Endothelial cell (in vitro differentiated cells): ENCODE data around the gene OIP5. TPM values are rescaled to one million over a fixed set of nuclear protein-coding genes. Genes with fewer than 3 reads are reported as not detected.
"Not testable (repeated sequence)": the region's sequence is repeated elsewhere in the genome, so short reads cannot be mapped to it uniquely, and the experiment has no call there.

Experiments used
- DNase-seq: peaks from one replicate; pipeline ENCODE4 v3.0.0; 2021; ENCODE audit warnings: low spot score
- H3K27ac Mint-ChIP-seq: one replicate; pipeline ENCODE4 v1.8.0; 2021; ENCODE audit warnings: mixed read lengths, inconsistent platforms; ENCODE audit not compliant: unreplicated experiment
- H3K27me3 Mint-ChIP-seq: one replicate; pipeline ENCODE4 v1.8.0; 2021; ENCODE audit warnings: mild to moderate bottlenecking, moderate library complexity, mixed read lengths, inconsistent platforms; ENCODE audit not compliant: unreplicated experiment
- H3K36me3 Mint-ChIP-seq: one replicate; pipeline ENCODE4 v1.8.0; 2021; ENCODE audit warnings: mild to moderate bottlenecking, low read depth, mixed read lengths, inconsistent platforms; ENCODE audit not compliant: unreplicated experiment
- H3K4me1 Mint-ChIP-seq: one replicate; pipeline ENCODE4 v1.8.0; 2021; ENCODE audit warnings: mild to moderate bottlenecking, mixed read lengths, inconsistent platforms; ENCODE audit not compliant: unreplicated experiment
- H3K4me3 Mint-ChIP-seq: one replicate; pipeline ENCODE4 v1.8.0; 2021; ENCODE audit warnings: mild to moderate bottlenecking, mixed read lengths, inconsistent platforms; ENCODE audit not compliant: unreplicated experiment
- H3K9me3 Mint-ChIP-seq: one replicate; pipeline ENCODE4 v1.8.0; 2021; ENCODE audit warnings: mixed read lengths, inconsistent platforms; ENCODE audit not compliant: unreplicated experiment
- total RNA-seq: library from RNA; stranded (reverse); fragmentation: NEBNext Ultra II Directional; extraction: Animal tissue kit (Norgen Biotek cat#: 25700); gene quantifications from one replicate; pipeline ENCODE4 v1.2.1, GENCODE V29; 2021; ENCODE audit not compliant: unreplicated experiment
- TF ChIP-seq, protein P1 (sequence below): fragments of 200-600 bp; sonication (generic); IDR thresholded peaks from one replicate; pipeline ENCODE4 v1.5.0; 2021; ENCODE audit warnings: antibody characterized with exemption; ENCODE audit not compliant: unreplicated experiment

The OIP5 gene
- total RNA-seq, 1 donor from 2014 or later = 2.7 TPM

DNA sequence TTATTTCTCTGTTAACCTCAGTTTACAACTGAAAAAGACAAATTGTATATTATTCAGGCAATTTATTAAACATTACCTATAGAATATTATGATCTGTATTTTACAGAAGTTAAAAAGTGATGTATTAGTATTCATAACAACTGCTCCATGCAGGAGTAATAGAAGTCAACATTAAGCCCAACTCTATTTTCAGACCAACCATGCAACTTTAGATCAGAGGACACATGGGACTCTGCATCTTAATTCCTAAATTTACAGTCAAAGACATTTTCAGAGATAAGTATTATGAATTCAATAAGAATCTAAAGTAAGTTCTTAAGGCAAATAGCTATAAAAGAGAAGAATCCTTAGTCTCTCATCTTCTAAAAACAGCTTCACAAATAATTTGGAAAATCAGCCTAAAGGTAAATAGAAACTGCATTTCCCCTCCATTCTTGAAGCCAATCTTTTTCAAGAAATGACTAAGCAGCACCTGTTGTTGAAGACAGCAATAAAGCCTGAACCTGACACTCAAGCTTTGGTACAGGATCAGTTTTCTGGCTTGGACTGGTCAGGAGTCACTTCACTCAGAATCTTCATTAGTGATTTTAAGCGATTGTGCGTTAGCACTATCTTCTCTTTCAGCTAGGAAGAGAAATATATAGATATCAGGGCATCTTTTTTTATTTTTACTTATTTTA lies 23.0 kb downstream of the OIP5 start:
- H3K27ac Mint-ChIP-seq = peak overlapping the region; percentile 18
- H3K36me3 Mint-ChIP-seq = no peaks in the 10 kb centered on the region
- no peaks in the 10 kb centered on the region for H3K4me1 Mint-ChIP-seq
- no peaks in the 10 kb centered on the region for H3K27me3 Mint-ChIP-seq
- TF ChIP-seq, protein P1, sequence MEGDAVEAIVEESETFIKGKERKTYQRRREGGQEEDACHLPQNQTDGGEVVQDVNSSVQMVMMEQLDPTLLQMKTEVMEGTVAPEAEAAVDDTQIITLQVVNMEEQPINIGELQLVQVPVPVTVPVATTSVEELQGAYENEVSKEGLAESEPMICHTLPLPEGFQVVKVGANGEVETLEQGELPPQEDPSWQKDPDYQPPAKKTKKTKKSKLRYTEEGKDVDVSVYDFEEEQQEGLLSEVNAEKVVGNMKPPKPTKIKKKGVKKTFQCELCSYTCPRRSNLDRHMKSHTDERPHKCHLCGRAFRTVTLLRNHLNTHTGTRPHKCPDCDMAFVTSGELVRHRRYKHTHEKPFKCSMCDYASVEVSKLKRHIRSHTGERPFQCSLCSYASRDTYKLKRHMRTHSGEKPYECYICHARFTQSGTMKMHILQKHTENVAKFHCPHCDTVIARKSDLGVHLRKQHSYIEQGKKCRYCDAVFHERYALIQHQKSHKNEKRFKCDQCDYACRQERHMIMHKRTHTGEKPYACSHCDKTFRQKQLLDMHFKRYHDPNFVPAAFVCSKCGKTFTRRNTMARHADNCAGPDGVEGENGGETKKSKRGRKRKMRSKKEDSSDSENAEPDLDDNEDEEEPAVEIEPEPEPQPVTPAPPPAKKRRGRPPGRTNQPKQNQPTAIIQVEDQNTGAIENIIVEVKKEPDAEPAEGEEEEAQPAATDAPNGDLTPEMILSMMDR = no peak
- DNase-seq = no peak
- H3K9me3 Mint-ChIP-seq = no peaks in the 10 kb centered on the region
- H3K4me3 Mint-ChIP-seq = no peak overlapping the region

- Mint-ChIP-seq H3K27me3 (no peaks in the 10 kb centered on the region), H3K27ac (no peak overlapping the region), H3K36me3 (no peaks in the 10 kb centered on the region), H3K9me3 (no peaks in the 10 kb centered on the region), H3K4me3 (no peak overlapping the region), H3K4me1 (no peaks in the 10 kb centered on the region)
- no peak for DNase-seq
- TF ChIP-seq, protein P1 = no peak
Observed at GRCh38 chr15:41307679-41308078, 24.7 kb downstream of the OIP5 start.

- TF ChIP-seq, protein P1 = no peak
- no peaks in the 10 kb centered on the region for H3K27me3 Mint-ChIP-seq
- no peak overlapping the region for H3K4me3 Mint-ChIP-seq
- no peaks in the 10 kb centered on the region for H3K9me3 Mint-ChIP-seq
- no peak overlapping the region for H3K27ac Mint-ChIP-seq
- no peak for DNase-seq
- peaks cover 4% of the 10 kb centered on the region for H3K4me1 Mint-ChIP-seq
- H3K36me3 Mint-ChIP-seq = peaks cover 6% of the 10 kb centered on the region
Observed at GRCh38 chr15:41304149-41304770, 28.1 kb downstream of the OIP5 start.

GRCh38 chr15:41301587-41301986 lies 30.8 kb downstream of the OIP5 start:
- H3K36me3 Mint-ChIP-seq = peaks cover 11% of the 10 kb centered on the region
- H3K4me3 Mint-ChIP-seq = no peak overlapping the region
- TF ChIP-seq, protein P1 = no peak
- no peaks in the 10 kb centered on the region for H3K27me3 Mint-ChIP-seq
- H3K27ac Mint-ChIP-seq = no peak overlapping the region
- H3K9me3 Mint-ChIP-seq = no peaks in the 10 kb centered on the region
- DNase-seq = no peak
- H3K4me1 Mint-ChIP-seq = peaks cover 4% of the 10 kb centered on the region

DNA sequence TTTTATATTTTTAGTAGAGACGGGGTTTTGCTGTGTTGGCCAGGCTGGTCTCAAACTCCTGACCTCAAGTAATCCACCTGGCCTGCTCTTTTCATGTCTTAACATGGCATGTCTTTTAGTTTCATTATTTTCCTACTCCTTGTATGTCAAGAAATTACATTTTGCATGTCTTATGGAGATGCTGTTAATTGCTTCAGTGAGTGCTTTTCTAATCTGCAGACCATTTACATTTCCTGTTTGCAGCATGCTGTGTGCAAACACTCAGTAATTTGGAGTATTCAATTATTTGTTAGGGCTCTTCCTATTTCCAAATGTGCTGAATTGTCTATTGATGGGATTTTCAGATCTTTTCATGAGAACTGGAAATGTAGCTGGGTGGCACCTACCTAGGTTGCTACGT lies 31.3 kb downstream of the OIP5 start:
- not testable (repeated sequence) for H3K9me3 Mint-ChIP-seq, H3K27ac Mint-ChIP-seq, H3K4me1 Mint-ChIP-seq, DNase-seq, H3K4me3 Mint-ChIP-seq, H3K27me3 Mint-ChIP-seq
- peaks cover 12% of the 10 kb centered on the region for H3K36me3 Mint-ChIP-seq
